ENCODE results near the gene COX7A1.

- TF ChIP-seq POLR2A (IDR thresholded peaks at IDR 0.05; ENCODE audit: low read length) (no peak), GATA1 (IDR thresholded peaks at IDR 0.05; ENCODE audit: low read depth, low read length) (no peak)
These were observed 7.6 kb downstream of the COX7A1 start for GRCh38 chr19:36144624-36145023.
